ENCODE data around the gene HHIP.

GRCh38 chr4:144659447-144659846, 13.5 kb downstream of the HHIP start:
- TF ChIP-seq CTCF (IDR thresholded peaks at IDR 0.05; ENCODE audit: poor library complexity) (no peak), EZH2 (IDR thresholded peaks at IDR 0.05; ENCODE audit: borderline replicate concordance) (no peak)
